Spleen (tissue), 11 donors: ENCODE data around the gene MAP3K1. TPM values are rescaled to one million over a fixed set of nuclear protein-coding genes. Genes with fewer than 3 reads are reported as not detected.
A peak's percentile ranks its signal among the peaks of the same experiment; 100 is the strongest.
"Not testable (repeated sequence)": the region's sequence is repeated elsewhere in the genome, so short reads cannot be mapped to it uniquely, and the experiment has no call there.

ENCODE experiments used
- DNase-seq: peaks from one replicate; pipeline ENCODE4 v3.0.0-alpha.2; 2020
- H3K27ac ChIP-seq, 8 donors: fragments of 200-600 bp; sonication (generic) in 7 of 8; 1 replicate in 4 of 8; 2 replicates in 4 of 8; pipeline versions ENCODE4 v1.5.0 to v1.8.0; 2016 to 2021; ENCODE audit warnings: inconsistent platforms in 4 of 8, mild to moderate bottlenecking in 4 of 8, moderate library complexity in 1 of 8
- H3K27me3 ChIP-seq, 7 donors: fragments of 200-600 bp; sonication (generic) in 6 of 7; replicated peaks in 1 of 7; 1 replicate in 4 of 7; 2 replicates in 3 of 7; pipeline versions ENCODE4 v1.5.0 to v1.8.0; 2016 to 2021; ENCODE audit warnings: inconsistent platforms in 3 of 7, mild to moderate bottlenecking in 1 of 7
- H3K36me3 ChIP-seq, 6 donors: fragments of 200-600 bp; sonication (generic) in 5 of 6; 1 replicate in 4 of 6; 2 replicates in 2 of 6; pipeline versions ENCODE4 v1.5.0 to v1.8.0; 2016 to 2021; ENCODE audit warnings: inconsistent platforms in 2 of 6
- H3K4me1 ChIP-seq, 6 donors: fragments of 200-600 bp; sonication (generic) in 5 of 6; 1 replicate in 3 of 6; 2 replicates in 3 of 6; pipeline versions ENCODE4 v1.5.0 to v1.8.0; 2016 to 2021; ENCODE audit warnings: inconsistent platforms in 3 of 6
- H3K4me3 ChIP-seq, 8 donors: fragments of 200-600 bp; sonication (generic) in 7 of 8; 1 replicate in 4 of 8; 2 replicates in 4 of 8; pipeline versions ENCODE4 v1.5.0 to v1.8.0; 2016 to 2021; ENCODE audit warnings: inconsistent platforms in 4 of 8, mild to moderate bottlenecking in 4 of 8, moderate library complexity in 2 of 8
- H3K9me3 ChIP-seq, 8 donors: fragments of 200-600 bp; sonication (generic) in 7 of 8; 1 replicate in 4 of 8; 2 replicates in 4 of 8; pipeline versions ENCODE4 v1.5.0 to v1.8.0; 2016 to 2021; ENCODE audit warnings: inconsistent platforms in 4 of 8
- CTCF ChIP-seq, 11 experiments: fragments of 200-600 bp in 7 of 11; fragments of 450-650 bp in 4 of 11; sonication (generic) in 4 of 11; IDR thresholded peaks in 8 of 11; conservative IDR thresholded peaks in 3 of 11; 1 replicate in 7 of 11; 2 replicates in 4 of 11; pipeline versions ENCODE4 v1.4.0 to v1.8.0; 2016 to 2021; ENCODE audit warnings: antibody characterized with exemption in 11 of 11, inconsistent platforms in 4 of 11, mild to moderate bottlenecking in 1 of 11
- POLR2A ChIP-seq, 3 donors: fragments of 450-650 bp; IDR thresholded peaks; one replicate each; pipeline ENCODE4 v1.5.1; 2017; ENCODE audit warnings: antibody characterized with exemption in 3 of 3, mild to moderate bottlenecking in 1 of 3
- POLR2AphosphoS5 ChIP-seq, 3 donors: sonication (generic); formaldehyde crosslinking; IDR thresholded peaks; one replicate each; pipeline ENCODE4 v1.5.1; 2017; ENCODE audit warnings: antibody characterized with exemption in 3 of 3
- WGBS, 5 donors: extraction: QIAGEN DNeasy Blood & Tissue Kit in 3 of 5; methylation state at CpG; one replicate each; pipeline versions ENCODE4 v1.1.5 to v1.1.7; 2013 to 2018; 5-methylcytosine and 5-hydroxymethylcytosine counted together
- intact Hi-C: fragments of 100-400 bp; cut with DNase I; formaldehyde crosslinking; loops from one replicate; pipeline ENCODE4 v1.15.0; 2023; ENCODE audit warnings: low total_unique reads
- polyA plus RNA-seq, 3 donors: library from polyadenylated mRNA; stranded (reverse); fragments of 200-250 nt; gene quantifications; one replicate each; pipeline ENCODE4 v1.2.1, GENCODE V29; 2013
- total RNA-seq, 7 donors: library from RNA; depleted of rRNA in 3 of 7; stranded (reverse); fragments of >200 nt in 3 of 7; fragmentation: NEBNext Ultra II Directional in 4 of 7; extraction: Animal tissue kit (Norgen Biotek cat#: 25700) in 4 of 7; gene quantifications; one replicate each; pipeline versions ENCODE4 v1.1.0 to v1.2.1, GENCODE V29; 2016 to 2021
- donor health status: healthy with polysubstance abuse.
- donor health status: DM: no; HTN: no; CAD: no; lungs with moderate emphysema.
- donor health status: DM: no; HTN: no; CAD: no.
- donor health status: Bipolar disorder and iron deficiency.
- donor health status: healthy.
- donor health status: DM: no; HTN: no; CAD: no.
- donor health status: DM: yes; HTN: yes; CAD: no.

MAP3K1 gene
- total and polyA plus RNA-seq, 10 donors: 24.7 to 85.4 (median 67.2) TPM

DNA sequence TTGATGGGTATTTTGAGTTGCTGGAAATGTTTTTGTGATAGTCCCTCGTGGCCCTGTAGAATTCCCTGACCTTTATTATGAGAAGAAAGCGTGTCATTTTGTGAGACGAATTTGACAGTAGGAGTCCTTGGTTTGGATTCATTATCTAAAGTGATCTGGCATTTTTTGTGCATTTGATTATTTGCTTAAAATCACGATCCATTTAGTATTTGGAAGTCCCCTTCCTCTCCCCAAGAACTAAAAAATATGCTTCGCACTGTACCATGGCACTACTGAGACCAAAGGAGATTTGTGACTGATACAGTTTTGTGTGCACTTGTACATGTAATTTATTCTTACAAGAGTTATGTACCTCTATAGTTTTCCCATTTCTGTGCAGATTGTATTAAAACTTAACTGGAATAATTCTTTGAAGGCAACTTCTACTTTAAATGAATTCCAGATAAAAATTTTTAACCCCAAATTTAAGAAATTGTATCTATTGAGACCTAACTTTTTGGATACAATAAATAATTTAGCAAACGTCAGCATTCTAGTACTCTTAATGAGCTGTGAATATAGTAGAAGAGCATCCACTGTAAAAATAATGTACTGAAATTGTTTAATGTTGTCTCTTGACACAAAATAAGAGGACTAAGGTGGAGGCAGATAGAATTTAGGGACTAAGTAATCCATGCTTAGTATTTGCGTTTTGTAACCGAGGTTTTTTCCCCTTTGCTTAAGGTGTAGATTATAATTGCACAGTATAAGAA is 2.1 kb downstream of the MAP3K1 start:
- H3K36me3 ChIP-seq: peaks cover 0 to 4% (median 0%) of the 10 kb centered on the region in 6 donors
- peaks cover 37 to 77% (median 68%) of the 10 kb centered on the region in 6 donors for H3K4me1 ChIP-seq
- intact Hi-C loops: loop anchor here (10.0 kb wide), 1 partner anchor 123 kb away; no protein-coding TSS in a partner anchor
- H3K9me3 ChIP-seq: no peaks in the 10 kb centered on the region
- WGBS, 5 donors: 9 to 16% (median 11%) methylated on average over 8 of the region's 8 CpGs
- H3K27me3 ChIP-seq: no peaks in the 10 kb centered on the region
- no peak for TF ChIP-seq POLR2A (IDR thresholded peaks at IDR 0.05)
- TF ChIP-seq CTCF (IDR thresholded peaks at IDR 0.05 in 8 of 11, conservative IDR thresholded peaks at IDR 0.05 in 3 of 11): no peak
- TF ChIP-seq POLR2AphosphoS5 (IDR thresholded peaks at IDR 0.05): no peak
- H3K27ac ChIP-seq: peak overlapping the region; percentile 96 to 100 (median 99)
- peak overlapping the region; percentile 79 to 93 (median 88) for H3K4me3 ChIP-seq
- DNase-seq: no peak

GRCh38 chr5:56818450-56819037 is 3.2 kb downstream of the MAP3K1 start:
- peak in 4 of 11 experiments; percentile 9 to 40 (median 16) for TF ChIP-seq CTCF (IDR thresholded peaks at IDR 0.05 in 8 of 11, conservative IDR thresholded peaks at IDR 0.05 in 3 of 11)
- no peak for TF ChIP-seq POLR2AphosphoS5 (IDR thresholded peaks at IDR 0.05)
- TF ChIP-seq POLR2A (IDR thresholded peaks at IDR 0.05): peak in 1 of 3 donors; percentile 28
- Histone ChIP-seq H3K27me3 (no peaks in the 10 kb centered on the region), H3K4me1 (peaks cover 48 to 78% (median 71%) of the 10 kb centered on the region in 6 donors), H3K9me3 (no peaks in the 10 kb centered on the region), H3K36me3 (peaks cover 0 to 4% (median 0%) of the 10 kb centered on the region in 6 donors), H3K27ac (peak overlapping the region; percentile 39 to 100 (median 99)), H3K4me3 (peak overlapping the region; percentile 6 to 93 (median 88))
- intact Hi-C loops: loop anchor here (10.0 kb wide), 1 partner anchor 124 kb away; no protein-coding TSS in a partner anchor
- no peak for DNase-seq
- 15 to 29% (median 26%) methylated on average over 3 of the region's 3 CpGs for WGBS, 5 donors

DNA sequence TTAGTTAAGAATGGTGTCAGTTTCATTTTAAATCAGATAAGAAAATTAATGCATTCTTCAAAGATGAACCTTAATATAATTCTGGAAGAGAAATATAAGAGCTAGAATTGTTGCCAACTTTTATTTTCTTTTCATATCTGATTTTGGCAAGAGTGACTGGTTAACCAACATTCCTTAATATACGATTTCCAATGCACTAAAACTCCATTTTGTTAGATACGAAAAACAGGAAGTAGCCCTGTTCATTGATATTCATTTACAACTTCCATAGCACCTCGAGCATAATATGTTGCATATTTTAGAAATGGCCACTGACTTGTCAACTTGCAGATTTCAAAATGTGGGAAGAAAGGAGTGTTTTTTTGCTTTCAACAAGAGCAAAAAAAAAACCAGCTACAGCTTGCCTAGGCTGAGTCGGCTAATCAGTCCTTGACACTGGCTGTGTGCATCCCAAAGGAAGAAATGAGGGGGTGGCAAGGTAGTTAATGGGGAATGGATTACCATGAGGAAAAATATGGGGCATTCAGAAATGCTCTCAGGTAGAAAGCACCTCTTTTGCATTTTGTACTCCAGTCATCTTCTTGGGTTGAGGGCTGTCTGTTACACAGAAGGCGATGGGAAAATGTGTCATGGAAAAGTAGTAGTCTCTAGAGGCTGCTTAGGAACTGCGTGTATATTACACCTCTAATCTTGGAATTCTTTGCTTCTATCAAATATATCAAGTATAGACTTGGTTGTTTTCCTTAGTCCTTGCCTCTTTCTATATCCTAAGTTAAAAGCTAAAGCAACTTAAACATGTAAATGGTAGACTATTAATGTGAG is 3.9 kb downstream of the MAP3K1 start:
- Histone ChIP-seq H3K4me1 (peaks cover 55 to 78% (median 71%) of the 10 kb centered on the region in 6 donors), H3K27ac (peak overlapping the region; percentile 39 to 100 (median 99)), H3K27me3 (no peaks in the 10 kb centered on the region), H3K36me3 (peaks cover 0 to 4% (median 0%) of the 10 kb centered on the region in 6 donors), H3K4me3 (peak overlapping the region; percentile 2 to 93 (median 88)), H3K9me3 (no peaks in the 10 kb centered on the region)
- TF ChIP-seq CTCF (IDR thresholded peaks at IDR 0.05 in 8 of 11, conservative IDR thresholded peaks at IDR 0.05 in 3 of 11) (no peak), POLR2AphosphoS5 (IDR thresholded peaks at IDR 0.05) (no peak), POLR2A (IDR thresholded peaks at IDR 0.05) (no peak)
- WGBS, 5 donors: 31 to 37% (median 31%) methylated on average over 6 of the region's 6 CpGs
- DNase-seq: no peak
- intact Hi-C loops: loop anchor here (10.0 kb wide), 1 partner anchor 124 kb away; no protein-coding TSS in a partner anchor

DNA sequence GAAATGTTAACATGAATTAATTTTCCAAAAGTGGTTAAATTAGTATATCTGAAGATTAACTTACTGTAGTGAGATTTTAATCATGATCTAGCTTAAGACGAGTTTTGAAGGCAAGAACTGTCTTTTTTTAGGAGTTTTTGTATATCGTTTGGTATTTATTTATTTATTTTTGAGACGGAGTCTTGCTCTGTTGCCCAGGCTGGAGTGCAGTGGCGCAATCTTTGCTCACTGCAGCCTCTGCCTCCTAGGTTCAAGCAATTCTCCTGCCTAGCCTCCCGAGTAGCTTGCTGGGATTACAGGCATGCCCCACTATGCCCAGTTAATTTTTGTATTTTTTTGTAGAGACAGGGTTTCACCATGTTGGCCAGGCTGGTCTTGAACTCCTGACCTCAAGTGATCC is 6.5 kb downstream of the MAP3K1 start:
- H3K36me3 ChIP-seq, intact Hi-C loops, H3K9me3 ChIP-seq, H3K4me3 ChIP-seq, H3K27me3 ChIP-seq: not testable (repeated sequence)
- WGBS, 5 donors: 89 to 94% (median 90%) methylated on average over 5 of the region's 5 CpGs
- Histone ChIP-seq H3K4me1 (peaks cover 68 to 99% (median 96%) of the 10 kb centered on the region in 6 donors), H3K27ac (peak overlapping the region in 2 of 8 donors; percentile 30 to 64)
- peak; percentile 31 for DNase-seq
